MM.1S (cell line): ENCODE data around the gene CDKN2C.

Experiments used
- DNase-seq: peaks from one replicate; pipeline ENCODE4 v3.0.0-alpha.2; 2015
- H2AFZ ChIP-seq: fragments of 300-600 bp; sonication (generic); 2 replicates; pipeline ENCODE4 v1.6.0; 2016; ENCODE audit warnings: antibody characterized with exemption, low read length
- H3F3A ChIP-seq: fragments of 300-600 bp; sonication (generic); 2 replicates; pipeline ENCODE4 v1.6.1; 2016; ENCODE audit warnings: mild to moderate bottlenecking, antibody characterized with exemption, low read length, moderate library complexity, mixed read lengths; ENCODE audit not compliant: insufficient read depth
- H3K27ac ChIP-seq: fragments of 300-600 bp; sonication (generic); 2 replicates; pipeline ENCODE4 v1.5.1; 2016; ENCODE audit warnings: mild to moderate bottlenecking, low read length
- H3K27me3 ChIP-seq: fragments of 300-600 bp; sonication (generic); replicated peaks from 2 replicates; pipeline ENCODE4 v1.6.0; 2016; ENCODE audit warnings: low read length; ENCODE audit not compliant: insufficient read depth
- H3K36me3 ChIP-seq: fragments of 300-600 bp; sonication (generic); replicated peaks from 2 replicates; pipeline ENCODE4 v1.6.1; 2016; ENCODE audit warnings: mild to moderate bottlenecking, low read length, mixed read lengths; ENCODE audit not compliant: insufficient read depth
- H3K4me1 ChIP-seq: fragments of 300-600 bp; sonication (generic); 2 replicates; pipeline ENCODE4 v1.6.1; 2016; ENCODE audit warnings: low read length, mixed read lengths
- H3K4me2 ChIP-seq: fragments of 300-600 bp; sonication (generic); 2 replicates; pipeline ENCODE4 v1.6.0; 2016; ENCODE audit warnings: low read depth, low read length
- H3K4me3 ChIP-seq: fragments of 300-600 bp; sonication (generic); 2 replicates; pipeline ENCODE4 v1.5.1; 2016; ENCODE audit warnings: low read length, mixed read lengths
- H3K79me2 ChIP-seq: fragments of 300-600 bp; sonication (generic); 2 replicates; pipeline ENCODE4 v1.6.1; 2016; ENCODE audit warnings: mixed run types, low read length, mixed read lengths
- H3K9ac ChIP-seq: fragments of 300-600 bp; sonication (generic); 2 replicates; pipeline ENCODE4 v1.6.1; 2016; ENCODE audit warnings: low read length, mixed read lengths
- H3K9me2 ChIP-seq: fragments of 300-600 bp; sonication (generic); replicated peaks from 2 replicates; pipeline ENCODE4 v1.6.1; 2016; ENCODE audit warnings: mild to moderate bottlenecking, low read length, mixed read lengths; ENCODE audit not compliant: insufficient read depth
- H3K9me3 ChIP-seq: fragments of 300-600 bp; sonication (generic); replicated peaks from 2 replicates; pipeline ENCODE4 v1.6.1; 2016; ENCODE audit warnings: mild to moderate bottlenecking, low read length, mixed read lengths; ENCODE audit not compliant: insufficient read depth
- H4K20me1 ChIP-seq: fragments of 300-600 bp; sonication (generic); 2 replicates; pipeline ENCODE4 v1.6.1; 2016; ENCODE audit warnings: mild to moderate bottlenecking, low read length, moderate library complexity, mixed read lengths; ENCODE audit not compliant: insufficient read depth
- CTCF ChIP-seq: fragments of 300-600 bp; sonication (generic); IDR thresholded peaks from 2 replicates; pipeline ENCODE4 v1.5.1; 2016; ENCODE audit warnings: antibody characterized with exemption, low read length, mixed read lengths
- EZH2 ChIP-seq: fragments of 300-600 bp; sonication (generic); optimal IDR thresholded peaks from 2 replicates; pipeline ENCODE3; 2017; ENCODE audit warnings: low read depth, mild to moderate bottlenecking, antibody characterized with exemption, low read length, mixed read lengths
- EZH2phosphoT487 ChIP-seq: fragments of 300-600 bp; sonication (generic); IDR thresholded peaks from 2 replicates; pipeline ENCODE4 v1.6.1; 2018; ENCODE audit warnings: antibody characterized with exemption, low read length

The CDKN2C gene

GRCh38 chr1:50969611-50970508 is at the start of gene CDKN2C:
TSS of gene CDKN2C (plus strand) at chr1:50970245. CDS start at chr1:50970369, 124 bp downstream.
- Histone ChIP-seq H3K4me3 (no peak within 1 kb of the TSS), H3K9me2 (no peaks in the 10 kb centered on the region), H3K9me3 (no peaks in the 10 kb centered on the region), H3K4me1 (no peaks in the 10 kb centered on the region), H3K27ac (no peak within 1 kb of the TSS), H4K20me1 (no peaks in the 10 kb centered on the region), H3K79me2 (no peaks in the 10 kb centered on the region), H3K4me2 (no peak within 1 kb of the TSS), H3K36me3 (no peaks in the 10 kb centered on the region), H3K9ac (no peak within 1 kb of the TSS), H3K27me3 (no peaks in the 10 kb centered on the region), H3F3A (no peaks in the 10 kb centered on the region), H2AFZ (no peak within 1 kb of the TSS)
- TF ChIP-seq CTCF (no peak), EZH2 (no peak), EZH2phosphoT487 (no peak)
- no peak for DNase-seq

- H3K27me3 ChIP-seq = no peaks in the 10 kb centered on the region
- H3K9me3 ChIP-seq = no peaks in the 10 kb centered on the region
- H3K9ac ChIP-seq = no peak overlapping the region
- no peak overlapping the region for H3K4me2 ChIP-seq
- no peaks in the 10 kb centered on the region for H3K4me1 ChIP-seq
- H3K27ac ChIP-seq = no peak overlapping the region
- no peak for DNase-seq
- H2AFZ ChIP-seq = no peak overlapping the region
- no peaks in the 10 kb centered on the region for H3K36me3 ChIP-seq
- H4K20me1 ChIP-seq = no peaks in the 10 kb centered on the region
- no peaks in the 10 kb centered on the region for H3K79me2 ChIP-seq
- no peaks in the 10 kb centered on the region for H3K9me2 ChIP-seq
- no peak overlapping the region for H3K4me3 ChIP-seq
- no peaks in the 10 kb centered on the region for H3F3A ChIP-seq
- TF ChIP-seq CTCF (no peak), EZH2phosphoT487 (no peak), EZH2 (no peak)
These were observed 49.6 kb upstream of the CDKN2C start for GRCh38 chr1:50920409-50920808.

- Histone ChIP-seq H3K27me3 (no peaks in the 10 kb centered on the region), H3K4me3 (no peak overlapping the region), H3K9ac (no peak overlapping the region), H3K9me2 (no peaks in the 10 kb centered on the region), H3K27ac (no peak overlapping the region), H3K4me1 (no peaks in the 10 kb centered on the region), H4K20me1 (no peaks in the 10 kb centered on the region), H3K36me3 (no peaks in the 10 kb centered on the region), H3K9me3 (no peaks in the 10 kb centered on the region), H3K4me2 (no peak overlapping the region), H2AFZ (no peak overlapping the region), H3F3A (no peaks in the 10 kb centered on the region), H3K79me2 (no peaks in the 10 kb centered on the region)
- DNase-seq = no peak
- no peak for TF ChIP-seq EZH2
- TF ChIP-seq CTCF = no peak
- no peak for TF ChIP-seq EZH2phosphoT487
These were observed 49.0 kb upstream of the CDKN2C start for GRCh38 chr1:50921029-50921428.
